Measurements from ENCODE around the gene MLX. TPM values are rescaled to one million over a fixed set of nuclear protein-coding genes. Genes with fewer than 3 reads are reported as not detected.

Gene MLX
- total RNA-seq: 26.8 and 33.7 TPM in 2 replicates
- long read RNA-seq, transcript MLX-203 (8 exons, 2,428 nt): major isoform, 53 of 79 reads
- long read RNA-seq, transcript MLX-202 (7 exons, 2,334 nt): minor isoform, 8 of 79 reads
- long read RNA-seq, partial matches to known transcripts: 2 of 79 reads
- long read RNA-seq, other reads (novel, unspliced or antisense): 15 of 79 reads

DNA sequence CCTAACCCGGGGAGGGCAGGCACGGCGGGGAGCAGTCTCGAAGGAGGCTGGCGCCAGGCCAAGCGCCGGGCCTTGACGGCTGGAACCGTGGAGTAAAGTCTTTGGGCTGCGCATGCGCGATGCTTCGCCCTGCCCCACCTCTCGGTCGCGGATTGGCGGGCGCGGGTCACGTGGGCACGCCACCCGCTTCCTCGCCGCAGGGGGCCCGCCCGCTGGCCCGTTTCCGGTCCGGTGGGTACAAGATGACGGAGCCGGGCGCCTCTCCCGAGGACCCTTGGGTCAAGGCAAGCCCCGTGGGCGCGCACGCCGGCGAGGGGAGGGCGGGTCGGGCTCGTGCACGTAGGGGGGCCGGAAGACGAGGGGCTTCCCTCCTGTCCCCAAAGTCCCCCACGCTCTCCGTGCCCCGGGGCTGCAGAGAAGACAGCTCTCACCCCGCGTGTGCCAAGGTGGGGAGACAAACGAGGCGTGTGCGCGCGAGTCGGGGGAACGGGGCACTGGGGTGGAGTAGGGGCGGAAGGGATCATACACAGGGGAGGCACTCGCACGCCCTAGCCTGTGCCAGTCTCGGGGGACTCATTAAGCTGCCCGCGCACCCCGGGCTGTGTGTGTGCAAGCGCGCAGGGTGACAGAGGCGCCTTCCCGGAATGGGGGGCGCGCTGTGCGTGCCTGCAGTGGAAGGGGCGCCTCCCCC, at the start of gene MLX:
MLX (plus strand) TSS at position 218 of the 691 bp plus-strand sequence; CDS start at position 243, 25 bp downstream.
- no peaks in the 10 kb centered on the region for H3K9me3 Mint-ChIP-seq (ENCODE audit: low read depth)
- TF ChIP-seq, protein P1, sequence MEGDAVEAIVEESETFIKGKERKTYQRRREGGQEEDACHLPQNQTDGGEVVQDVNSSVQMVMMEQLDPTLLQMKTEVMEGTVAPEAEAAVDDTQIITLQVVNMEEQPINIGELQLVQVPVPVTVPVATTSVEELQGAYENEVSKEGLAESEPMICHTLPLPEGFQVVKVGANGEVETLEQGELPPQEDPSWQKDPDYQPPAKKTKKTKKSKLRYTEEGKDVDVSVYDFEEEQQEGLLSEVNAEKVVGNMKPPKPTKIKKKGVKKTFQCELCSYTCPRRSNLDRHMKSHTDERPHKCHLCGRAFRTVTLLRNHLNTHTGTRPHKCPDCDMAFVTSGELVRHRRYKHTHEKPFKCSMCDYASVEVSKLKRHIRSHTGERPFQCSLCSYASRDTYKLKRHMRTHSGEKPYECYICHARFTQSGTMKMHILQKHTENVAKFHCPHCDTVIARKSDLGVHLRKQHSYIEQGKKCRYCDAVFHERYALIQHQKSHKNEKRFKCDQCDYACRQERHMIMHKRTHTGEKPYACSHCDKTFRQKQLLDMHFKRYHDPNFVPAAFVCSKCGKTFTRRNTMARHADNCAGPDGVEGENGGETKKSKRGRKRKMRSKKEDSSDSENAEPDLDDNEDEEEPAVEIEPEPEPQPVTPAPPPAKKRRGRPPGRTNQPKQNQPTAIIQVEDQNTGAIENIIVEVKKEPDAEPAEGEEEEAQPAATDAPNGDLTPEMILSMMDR (IDR thresholded peaks at IDR 0.05; ENCODE audit: unreplicated experiment): no peak
- H3K36me3 Mint-ChIP-seq (ENCODE audit: insufficient read depth): peaks cover 8% of the 10 kb centered on the region
- peak; percentile 88 for DNase-seq (ENCODE audit: low spot score, unreplicated experiment)
- peak within 1 kb of the TSS; percentile 79 for H3K27ac Mint-ChIP-seq
- no peaks in the 10 kb centered on the region for H3K27me3 Mint-ChIP-seq
- peak within 1 kb of the TSS; percentile 91 for H3K4me3 Mint-ChIP-seq (ENCODE audit: low read depth)
- H3K4me1 Mint-ChIP-seq (ENCODE audit: low read depth): peaks cover 17% of the 10 kb centered on the region

GRCh38 chr17:42517516-42517915, 49.4 kb upstream of the MLX start:
- DNase-seq (ENCODE audit: low spot score, unreplicated experiment): peak; percentile 57
- peaks cover 20% of the 10 kb centered on the region for H3K4me1 Mint-ChIP-seq (ENCODE audit: low read depth)
- no peaks in the 10 kb centered on the region for H3K9me3 Mint-ChIP-seq (ENCODE audit: low read depth)
- H3K27ac Mint-ChIP-seq: no peak overlapping the region
- H3K27me3 Mint-ChIP-seq: no peaks in the 10 kb centered on the region
- peaks cover 24% of the 10 kb centered on the region for H3K36me3 Mint-ChIP-seq (ENCODE audit: insufficient read depth)
- H3K4me3 Mint-ChIP-seq (ENCODE audit: low read depth): no peak overlapping the region
- TF ChIP-seq, protein P1 (IDR thresholded peaks at IDR 0.05; ENCODE audit: unreplicated experiment): peak; percentile 93

DNA sequence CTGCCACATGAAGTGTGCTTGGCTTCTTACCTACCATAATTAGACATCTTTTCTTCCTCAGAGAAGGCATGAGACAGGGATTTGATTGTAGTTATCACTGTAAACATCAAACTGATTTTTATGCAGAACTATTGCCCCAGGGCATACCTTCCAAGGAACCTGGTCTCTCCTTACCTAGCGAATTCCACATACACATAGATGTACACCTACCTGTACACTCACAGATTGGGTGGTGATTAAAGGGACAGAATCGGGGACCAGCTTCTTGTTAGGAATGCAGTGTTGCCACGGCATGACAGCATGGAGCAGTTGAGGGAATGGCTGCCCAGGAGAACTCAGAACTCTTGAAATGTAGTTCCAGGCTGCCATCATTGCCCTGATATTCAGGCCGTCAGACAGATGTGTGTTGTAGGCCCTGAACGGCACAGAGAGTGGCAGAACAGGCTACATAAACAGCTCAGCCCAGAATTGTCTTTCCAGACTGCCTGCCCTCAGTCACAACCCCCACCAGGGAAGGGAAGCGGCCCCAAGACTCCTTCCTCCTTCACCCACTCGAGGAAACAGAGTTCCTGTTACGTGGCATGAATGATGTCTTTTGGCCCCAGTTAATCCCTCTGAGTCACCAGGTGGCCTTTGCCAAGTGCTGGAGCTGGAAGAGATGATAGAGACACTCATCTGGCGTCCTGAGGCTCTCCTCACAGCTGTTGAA, 48.7 kb upstream of the MLX start:
- DNase-seq (ENCODE audit: low spot score, unreplicated experiment): no peak
- peaks cover 23% of the 10 kb centered on the region for H3K4me1 Mint-ChIP-seq (ENCODE audit: low read depth)
- H3K4me3 Mint-ChIP-seq (ENCODE audit: low read depth): no peak overlapping the region
- H3K9me3 Mint-ChIP-seq (ENCODE audit: low read depth): no peaks in the 10 kb centered on the region
- peaks cover 28% of the 10 kb centered on the region for H3K36me3 Mint-ChIP-seq (ENCODE audit: insufficient read depth)
- no peaks in the 10 kb centered on the region for H3K27me3 Mint-ChIP-seq
- H3K27ac Mint-ChIP-seq: peak overlapping the region; percentile 90
- TF ChIP-seq, protein P1 (IDR thresholded peaks at IDR 0.05; ENCODE audit: unreplicated experiment): no peak

DNA sequence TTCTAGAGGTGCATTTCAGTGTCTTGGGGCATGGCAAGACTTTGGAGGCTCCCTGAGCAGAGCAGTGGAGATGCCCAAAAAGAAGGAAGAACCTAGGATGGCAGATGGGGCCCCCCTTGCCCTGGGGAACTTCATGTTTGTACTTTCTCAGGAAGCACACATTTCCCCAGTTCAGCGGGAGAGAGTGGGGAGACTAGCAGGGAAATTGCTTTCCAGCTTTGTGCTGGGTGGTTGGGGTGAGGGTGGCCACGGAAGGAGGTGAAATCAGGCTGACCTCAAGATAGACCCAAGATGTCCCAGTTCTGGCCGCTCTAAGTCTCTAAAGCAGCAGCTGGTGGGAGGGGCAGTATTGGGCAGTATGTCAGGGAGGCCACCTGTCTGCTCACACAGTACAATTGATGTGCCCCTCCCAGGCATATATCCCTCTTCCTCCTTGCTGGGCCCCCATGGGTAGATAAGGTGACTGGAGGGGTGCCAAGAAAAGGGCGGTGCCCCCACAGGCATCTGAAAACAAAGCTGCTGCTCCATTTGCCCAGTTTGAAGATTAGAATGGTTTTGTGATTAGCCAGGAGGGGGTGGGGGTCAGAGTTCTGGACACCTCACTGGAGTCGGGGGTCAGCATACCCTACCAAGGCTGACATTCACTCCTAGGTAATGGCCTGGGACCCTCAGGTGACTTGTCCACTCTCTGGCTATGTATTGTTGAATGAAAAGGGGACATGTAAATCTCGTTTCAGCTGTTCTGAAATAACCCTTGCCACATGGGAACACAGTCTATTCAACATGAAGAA, 48.0 kb upstream of the MLX start:
- Mint-ChIP-seq H3K36me3 (ENCODE audit: insufficient read depth) (peaks cover 30% of the 10 kb centered on the region), H3K27me3 (no peaks in the 10 kb centered on the region), H3K27ac (peak overlapping the region; percentile 90), H3K4me1 (ENCODE audit: low read depth) (peaks cover 25% of the 10 kb centered on the region), H3K9me3 (ENCODE audit: low read depth) (no peaks in the 10 kb centered on the region), H3K4me3 (ENCODE audit: low read depth) (no peak overlapping the region)
- no peak for DNase-seq (ENCODE audit: low spot score, unreplicated experiment)
- TF ChIP-seq, protein P1 (IDR thresholded peaks at IDR 0.05; ENCODE audit: unreplicated experiment): no peak

Measured in progenitor cell of endocrine pancreas (in vitro differentiated cells).